ENCODE data around the gene IMMP2L. TPM values are rescaled to one million over a fixed set of nuclear protein-coding genes. Genes with fewer than 3 reads are reported as not detected.

Gene IMMP2L
- total and polyA plus RNA-seq, 2 of the 8 experiments (the other 6 are each of a cell fraction or from before 2014, with no cell fraction given): 2.3 to 10.1 TPM

GRCh38 chr7:111343017-111343416 is 219.3 kb downstream of the IMMP2L start:
- Histone ChIP-seq H3K27me3 (replicated peaks in 1 of 4; ENCODE audit: control insufficient read depth in 3 of 4, extremely low read depth in 1 of 4, insufficient read depth in 3 of 4, low read length in 3 of 4) (no peaks in the 10 kb centered on the region), H3K23ac (ENCODE audit: insufficient read length) (no peak overlapping the region), H4K5ac (ENCODE audit: insufficient read length, low read depth, low read length) (no peak overlapping the region), H3K18ac (ENCODE audit: extremely low read depth, low read length) (no peak overlapping the region), H3K23me2 (ENCODE audit: low read depth, low read length) (no peaks in the 10 kb centered on the region), H3K4me2 (ENCODE audit: insufficient read depth in 1 of 2, low read depth in 2 of 2, low read length in 2 of 2) (no peak overlapping the region), H3K79me1 (ENCODE audit: low read depth, low read length) (no peaks in the 10 kb centered on the region), H3K4me3 (ENCODE audit: extremely low read depth in 1 of 4, insufficient read depth in 2 of 4, low read depth in 3 of 4, low read length in 4 of 4) (no peak overlapping the region), H3K9me3 (ENCODE audit: insufficient read depth in 2 of 2, low read depth in 1 of 2, low read length in 1 of 2) (peaks cover 10 to 11% of the 10 kb centered on the region in 2 experiments; a peak in 2 of 4 replicates), H2BK20ac (ENCODE audit: low read length) (no peak overlapping the region), H2BK5ac (ENCODE audit: low read depth, low read length) (no peak overlapping the region), H2BK12ac (ENCODE audit: low read depth, low read length) (no peak overlapping the region), H2BK120ac (replicated peaks; ENCODE audit: low read depth, low read length) (no peak overlapping the region), H3K4ac (replicated peaks; ENCODE audit: insufficient read length, low read depth, low read length) (no peak overlapping the region), H3K79me2 (ENCODE audit: control insufficient read depth in 1 of 2, insufficient read depth in 2 of 2, low read length in 2 of 2) (no peaks in the 10 kb centered on the region), H3K4me1 (replicated peaks in 1 of 4; ENCODE audit: control insufficient read depth in 3 of 4, insufficient read depth in 4 of 4, low read length in 3 of 4) (no peaks in the 10 kb centered on the region), H2BK15ac (ENCODE audit: low read length) (no peak overlapping the region), H3K9ac (replicated peaks in 1 of 4; ENCODE audit: extremely low read depth in 1 of 4, low read depth in 3 of 4, low read length in 3 of 4) (no peak overlapping the region), H3K14ac (ENCODE audit: insufficient read length) (no peak overlapping the region), H3K56ac (replicated peaks; ENCODE audit: insufficient read length, low read depth, low read length) (no peak overlapping the region), H4K20me1 (replicated peaks in 1 of 2; ENCODE audit: control insufficient read depth in 1 of 2, insufficient read depth in 2 of 2, low read length in 2 of 2) (no peaks in the 10 kb centered on the region), H2AK5ac (ENCODE audit: low read depth, low read length) (no peak overlapping the region), H4K91ac (replicated peaks; ENCODE audit: insufficient read length, low read length) (no peak overlapping the region), H3K36me3 (ENCODE audit: control insufficient read depth in 2 of 4, insufficient read depth in 4 of 4, low read length in 3 of 4) (peaks cover 0 to 3% (median 0%) of the 10 kb centered on the region in 4 experiments; a peak in 1 of 8 replicates), H4K8ac (ENCODE audit: extremely low read depth, insufficient read depth, low read length) (no peak overlapping the region), H3K27ac (ENCODE audit: low read depth, low read length) (no peak overlapping the region), H2AFZ (ENCODE audit: low read length) (no peak overlapping the region)
- no peak for TF ChIP-seq KDM4A (IDR thresholded peaks at IDR 0.05; ENCODE audit: low read depth, low read length, severe bottlenecking)
- no peak for TF ChIP-seq HDAC2 (IDR thresholded peaks at IDR 0.05; ENCODE audit: borderline replicate concordance in 1 of 2, low read depth in 2 of 2, low read length in 2 of 2)
- TF ChIP-seq PHF8 (conservative IDR thresholded peaks at IDR 0.05; ENCODE audit: low read depth, low read length): no peak
- TF ChIP-seq CREB1 (IDR thresholded peaks at IDR 0.05): no peak
- no peak for TF ChIP-seq KDM5A (IDR thresholded peaks at IDR 0.05; ENCODE audit: low read length)
- TF ChIP-seq GABPA (IDR thresholded peaks at IDR 0.05; ENCODE audit: borderline replicate concordance, insufficient read depth, low read length): no peak
- no peak for TF ChIP-seq RXRA (IDR thresholded peaks at IDR 0.05; ENCODE audit: insufficient read depth, low read depth, low read length)
- TF ChIP-seq JUN (IDR thresholded peaks at IDR 0.05; ENCODE audit: low read depth, low read length): no peak
- DNase-seq (ENCODE audit: low read depth in 1 of 2, low spot score in 2 of 2) (no peak), FAIRE-seq (no peak)
- ChIA-PET CTCF (ENCODE audit: partially characterized antibody) (interaction anchor here (1.8 kb wide), 1 partner anchor 387 kb away, joined by 5 read pairs; no protein-coding TSS in a partner anchor), POLR2A (ENCODE audit: partially characterized antibody) (no interaction called here)

Data from H1 (cell line).